GM19397 (cell line): Measurements from ENCODE around the gene CPXM1.

Experiments
- ATAC-seq: cut with Tn5 transposase; IDR thresholded peaks from one replicate; pipeline ENCODE4 v1.9.1; 2021; ENCODE audit warnings: mild to moderate bottlenecking, moderate library complexity; ENCODE audit not compliant: unreplicated experiment

The CPXM1 gene

GRCh38 chr20:2750491-2751251 lies 49.8 kb downstream of the CPXM1 start:
- no peak for ATAC-seq

GRCh38 chr20:2749951-2750490 lies 50.4 kb downstream of the CPXM1 start:
- ATAC-seq = no peak

- ATAC-seq = no peak
Measured at GRCh38 chr20:2749343-2749950, 51.0 kb downstream of the CPXM1 start.

- ATAC-seq = no peak
Measured at GRCh38 chr20:2748551-2749342, 51.7 kb downstream of the CPXM1 start.

GRCh38 chr20:2747676-2748235 lies 52.7 kb downstream of the CPXM1 start:
- ATAC-seq = no peak

- no peak for ATAC-seq
Measured at GRCh38 chr20:2746636-2747265, 53.7 kb downstream of the CPXM1 start.

- no peak for ATAC-seq
Measured at GRCh38 chr20:2745936-2746635, 54.3 kb downstream of the CPXM1 start.

GRCh38 chr20:2745060-2745910 lies 55.1 kb downstream of the CPXM1 start:
- no peak for ATAC-seq
